K562 (cell line): ENCODE measurements around the gene DYNC1I1. TPM values are rescaled to one million over a fixed set of nuclear protein-coding genes. Genes with fewer than 3 reads are reported as not detected.

Source experiments
- ATAC-seq: fragments of 200-7000 bp; cut with Tn5 transposase; 3 replicates; pipeline ENCODE4 v1.9.1; 2020; ENCODE audit warnings: moderate library complexity
- BruUV-seq: library from RNA; stranded (reverse); fragments of 400-500 nt; replicated peaks from 2 replicates; lab custom pipeline; 2021; lab: Mats Ljungman, UMichigan
- CTCF ChIA-PET: fragments of 300-600 bp; formaldehyde crosslinking; extraction: SDS; loops from one replicate; lab custom pipeline; 2021; ENCODE audit warnings: low intra/inter-chr PET ratio; lab: Yijun Ruan, JAX
- POLR2A ChIA-PET: fragments of 300-600, 350-650 bp; sonication (Branson Sonifier 250); formaldehyde crosslinking; extraction: SDS; loops from one replicate; lab custom pipeline; 2021; ENCODE audit warnings: antibody characterized with exemption, inconsistent platforms; lab: Yijun Ruan, JAX
- DNase-seq, 4 experiments: peaks; one replicate each; pipeline versions ENCODE4 v3.0.0 to v3.0.0-alpha.2; 2011 to 2018; ENCODE audit warnings: low spot score in 3 of 4, mixed read lengths in 3 of 4; ENCODE audit errors: extremely low read depth in 1 of 4
- FAIRE-seq: peaks from 2 replicates; lab custom pipeline; 2011; peaks lifted over from hg19 to GRCh38; lab: Jason Lieb, UNC
- H2AFZ ChIP-seq: 2 replicates; pipeline ENCODE4 v1.6.0; 2011; ENCODE audit warnings: low read depth, low read length, control low read depth, inconsistent platforms
- H3K27ac ChIP-seq: fragments of 200-600 bp; 3 replicates; pipeline ENCODE4 v1.8.0; 2011; ENCODE audit warnings: low read depth, mild to moderate bottlenecking, control low read depth, inconsistent platforms, low read length, moderate library complexity, mixed read lengths; ENCODE audit errors: extremely low read depth
- H3K27me3 ChIP-seq, 2 experiments: fragments of 300-600 bp in 1 of 2; 2 replicates in 1 of 2; 3 replicates in 1 of 2; pipeline versions ENCODE4 v1.6.0 to v1.8.0; 2011; ENCODE audit warnings: inconsistent platforms in 2 of 2, low read length in 2 of 2, mild to moderate bottlenecking in 1 of 2, mixed read lengths in 1 of 2, moderate library complexity in 1 of 2; ENCODE audit not compliant: control insufficient read depth in 2 of 2, insufficient read depth in 2 of 2
- H3K36me3 ChIP-seq: fragments of 300-600 bp; 3 replicates; pipeline ENCODE4 v1.8.0; 2011; ENCODE audit warnings: mild to moderate bottlenecking, low read length, inconsistent platforms; ENCODE audit not compliant: control insufficient read depth, insufficient read depth
- H3K4me1 ChIP-seq, 2 experiments: fragments of 200-600 bp in 1 of 2; replicated peaks in 1 of 2; 2 replicates in 1 of 2; 3 replicates in 1 of 2; pipeline versions ENCODE4 v1.5.1 to v1.8.0; 2011; ENCODE audit warnings: inconsistent platforms in 2 of 2, low read length in 2 of 2, mild to moderate bottlenecking in 1 of 2, mixed read lengths in 1 of 2, moderate library complexity in 1 of 2; ENCODE audit not compliant: control insufficient read depth in 2 of 2, insufficient read depth in 2 of 2
- H3K4me2 ChIP-seq: 2 replicates; pipeline ENCODE4 v1.6.1; 2011; ENCODE audit warnings: low read length, control low read depth, inconsistent platforms, mixed read lengths; ENCODE audit not compliant: insufficient read depth
- H3K4me3 ChIP-seq: fragments of 200-600 bp; sonication (generic), shearing (Covaris generic); 2 replicates; pipeline ENCODE4 v1.5.1; 2016; ENCODE audit warnings: control low read depth, inconsistent platforms
- H3K79me2 ChIP-seq: fragments of 200-600 bp; 3 replicates; pipeline ENCODE4 v1.8.0; 2011; ENCODE audit warnings: low read length, inconsistent platforms; ENCODE audit not compliant: control insufficient read depth, insufficient read depth
- H3K9ac ChIP-seq, 2 experiments: 2 replicates each; pipeline versions ENCODE4 v1.6.0 to v1.6.1; 2011; ENCODE audit warnings: low read depth in 2 of 2, low read length in 2 of 2, control low read depth in 1 of 2, inconsistent platforms in 1 of 2, mild to moderate bottlenecking in 1 of 2, mixed read lengths in 1 of 2; ENCODE audit not compliant: insufficient read depth in 1 of 2
- H3K9me1 ChIP-seq: one replicate; pipeline ENCODE4 v1.6.0; 2011; ENCODE audit warnings: inconsistent platforms, mild to moderate bottlenecking, low read length, moderate library complexity; ENCODE audit not compliant: control insufficient read depth, insufficient read depth
- H3K9me3 ChIP-seq: replicated peaks from 2 replicates; pipeline ENCODE4 v1.5.1; 2011; ENCODE audit warnings: low read depth, low read length, inconsistent platforms; ENCODE audit not compliant: control insufficient read depth, insufficient read depth
- H4K20me1 ChIP-seq: replicated peaks from 2 replicates; pipeline ENCODE4 v1.6.1; 2011; ENCODE audit warnings: low read length, inconsistent platforms, mixed read lengths; ENCODE audit not compliant: control insufficient read depth, insufficient read depth
- DIDO1 ChIP-seq: fragments of 450-650 bp; IDR thresholded peaks from 2 replicates; pipeline ENCODE4 v1.6.1; 2016; ENCODE audit warnings: low read depth, missing biosample characterization, missing genetic modification characterization
- ELF1 ChIP-seq: fragments of 200-800 bp; sonication (Bioruptor generic); IDR thresholded peaks from 2 replicates; pipeline ENCODE4 v1.6.1; 2016; ENCODE audit warnings: missing genetic modification characterization, missing compliant biosample characterization
- KLF13 ChIP-seq: fragments of 450-650 bp; IDR thresholded peaks from 2 replicates; pipeline ENCODE4 v1.6.1; 2016; ENCODE audit warnings: missing genetic modification characterization, low read depth, mild to moderate bottlenecking, missing compliant biosample characterization, moderate library complexity, borderline replicate concordance
- POLR2AphosphoS5 ChIP-seq: IDR thresholded peaks from 2 replicates; pipeline ENCODE4 v1.6.1; 2011; ENCODE audit warnings: mild to moderate bottlenecking, low read depth, low read length, moderate library complexity; ENCODE audit not compliant: control insufficient read depth, insufficient read depth
- RNF2 ChIP-seq: sonication (generic); IDR thresholded peaks from 2 replicates; pipeline ENCODE4 v1.6.1; 2016
- SAP30 ChIP-seq: fragments of 200-600 bp; sonication (generic); IDR thresholded peaks from 2 replicates; pipeline ENCODE4 v1.6.1; 2012; ENCODE audit warnings: borderline replicate concordance, low read depth, mild to moderate bottlenecking, moderate library complexity, low read length, control low read depth, inconsistent platforms; ENCODE audit not compliant: insufficient read depth, poor library complexity, severe bottlenecking
- TEAD2 ChIP-seq: fragments of 450-650 bp; IDR thresholded peaks from 2 replicates; pipeline ENCODE4 v1.6.1; 2016; ENCODE audit warnings: missing genetic modification characterization, control low read depth, missing compliant biosample characterization
- ZNF212 ChIP-seq: fragments of 450-650 bp; formaldehyde crosslinking; IDR thresholded peaks from 2 replicates; pipeline ENCODE4 v1.4.0; 2020; ENCODE audit warnings: mild to moderate bottlenecking
- ZNF766 ChIP-seq: fragments of 200-800 bp; sonication (Bioruptor generic); conservative IDR thresholded peaks from 2 replicates; pipeline ENCODE4 v1.6.1; 2016; ENCODE audit warnings: missing genetic modification characterization, missing compliant biosample characterization
- WGBS: fragments of 100-300 bp; shearing (Covaris generic); methylation state at CpG from one replicate; pipeline ENCODE4 v1.1.6; 2016; ENCODE audit warnings: low coverage, mixed read lengths; ENCODE audit not compliant: insufficient coverage; ENCODE audit errors: missing lambda C conversion rate; 5-methylcytosine and 5-hydroxymethylcytosine counted together
- in situ Hi-C: fragments of 300-500 bp; cut with MboI; formaldehyde crosslinking; loops from 4 replicates; pipeline ENCODE4 v1.15.0; 2018; ENCODE audit warnings: inconsistent platforms, mixed read lengths
- intact Hi-C: fragments of 100-400 bp; cut with micrococcal nuclease; formaldehyde crosslinking; loops from 2 replicates; pipeline ENCODE4 v1.14.2; 2022
- polyA plus RNA-seq, 8 experiments: library from polyadenylated mRNA; depleted of rRNA in 4 of 8; stranded (reverse) in 5 of 8; unstranded in 3 of 8; fragments of >200 nt; fragmentation: Nextera tagmentation in 2 of 8; fragmentation: Illumina TruSeq in 1 of 8; extraction: Ambion mirVana in 2 of 8; extraction: Trizol in 1 of 8; gene quantifications; 2 replicates each; pipeline versions ENCODE4 v1.2.1 to v1.2.3, GENCODE V29; 2011 to 2014; ENCODE audit warnings: inconsistent platforms in 1 of 8, missing spikeins in 1 of 8
- total RNA-seq, 7 experiments: library from RNA; depleted of rRNA in 6 of 7; stranded (reverse); fragments of >200 nt in 6 of 7; fragmentation: Illumina TruSeq in 2 of 7; extraction: Trizol in 2 of 7; gene quantifications; 2 replicates each; pipeline versions ENCODE4 v1.2.1 to v1.2.3, GENCODE V29; 2011 to 2021; ENCODE audit warnings: low replicate concordance in 1 of 7
- TF ChIP-seq, protein P1 (sequence below): sonication (generic); formaldehyde crosslinking; IDR thresholded peaks from 2 replicates; pipeline ENCODE4 v1.8.0; 2022; ENCODE audit warnings: mild to moderate bottlenecking, low read depth, missing genetic modification reagents
- TF ChIP-seq, protein P2 (sequence below), 2 experiments: fragments of 450-650 bp; formaldehyde crosslinking in 1 of 2; IDR thresholded peaks; 2 replicates each; pipeline versions ENCODE4 v1.4.0 to v1.6.1; 2014 to 2020; ENCODE audit warnings: mild to moderate bottlenecking in 2 of 2, borderline replicate concordance in 1 of 2, low read depth in 1 of 2

The DYNC1I1 gene
- total and polyA plus RNA-seq, 9 of the 15 experiments (the other 6 are each of a cell fraction or from before 2014, with no cell fraction given): 0.22 to 1.5 (median 0.44) TPM

DNA sequence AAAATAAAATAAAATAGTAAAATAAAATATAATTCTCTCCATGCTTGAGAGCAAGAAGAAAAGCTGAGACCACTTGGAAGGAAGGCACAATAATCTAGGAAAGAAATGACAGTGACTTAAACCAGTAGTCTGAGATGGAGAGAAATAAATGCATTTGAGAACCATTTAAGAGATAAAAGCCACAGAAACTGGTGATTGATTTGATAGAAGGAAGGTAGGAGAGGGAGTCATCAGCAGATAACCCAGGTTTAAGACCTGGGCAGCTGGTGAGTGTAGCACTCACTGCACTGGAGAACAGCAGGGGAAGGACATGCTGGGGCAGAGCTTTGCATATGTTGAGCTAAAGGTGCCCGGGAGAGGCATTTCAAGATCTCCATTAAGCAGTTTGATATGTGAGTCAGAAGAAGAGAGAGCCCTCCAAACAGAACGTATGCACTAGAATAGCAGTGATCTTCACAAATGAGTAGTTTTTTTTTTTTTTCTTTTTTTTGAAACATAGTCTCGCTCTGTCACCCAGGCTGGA lies 268.0 kb downstream of the DYNC1I1 start:
- no peak overlapping the region for H3K9ac ChIP-seq
- POLR2A ChIA-PET: interaction anchor here (0.6 kb wide), 2 partner anchors 47 to 73 kb away, joined by 3 read pairs; no protein-coding TSS in a partner anchor
- H3K4me1 ChIP-seq: no peaks in the 10 kb centered on the region
- CTCF ChIA-PET: no interaction called here
- H3K27me3 ChIP-seq: peaks cover 3 to 4% of the 10 kb centered on the region in 2 experiments; a peak in 3 of 5 replicates
- FAIRE-seq: no peak
- no peak for ATAC-seq
- H3K9me1 ChIP-seq: no peaks in the 10 kb centered on the region
- no peaks in the 10 kb centered on the region for H3K9me3 ChIP-seq
- BruUV-seq: no TSS peak
- DNase-seq: no peak
- H3K36me3 ChIP-seq: no peaks in the 10 kb centered on the region
- intact Hi-C loops: no loop called here
- H2AFZ ChIP-seq: no peak overlapping the region
- no peak overlapping the region for H3K27ac ChIP-seq
- H3K4me2 ChIP-seq: no peak overlapping the region
- no peaks in the 10 kb centered on the region for H4K20me1 ChIP-seq
- 0% methylated on average over 3 of the region's 3 CpGs for WGBS
- in situ Hi-C loops: no loop called here
- no peaks in the 10 kb centered on the region for H3K79me2 ChIP-seq
- no peak overlapping the region for H3K4me3 ChIP-seq
- TF ChIP-seq RNF2: no peak
- no peak for TF ChIP-seq ZNF212 (CRISPR knock-in tag)
- TF ChIP-seq SAP30: no peak
- TF ChIP-seq ZNF766 (CRISPR knock-in tag): no peak
- no peak for TF ChIP-seq POLR2AphosphoS5
- TF ChIP-seq, protein P1, sequence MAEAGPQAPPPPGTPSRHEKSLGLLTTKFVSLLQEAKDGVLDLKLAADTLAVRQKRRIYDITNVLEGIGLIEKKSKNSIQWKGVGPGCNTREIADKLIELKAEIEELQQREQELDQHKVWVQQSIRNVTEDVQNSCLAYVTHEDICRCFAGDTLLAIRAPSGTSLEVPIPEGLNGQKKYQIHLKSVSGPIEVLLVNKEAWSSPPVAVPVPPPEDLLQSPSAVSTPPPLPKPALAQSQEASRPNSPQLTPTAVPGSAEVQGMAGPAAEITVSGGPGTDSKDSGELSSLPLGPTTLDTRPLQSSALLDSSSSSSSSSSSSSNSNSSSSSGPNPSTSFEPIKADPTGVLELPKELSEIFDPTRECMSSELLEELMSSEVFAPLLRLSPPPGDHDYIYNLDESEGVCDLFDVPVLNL: no peak
- TF ChIP-seq KLF13 (tag): no peak
- TF ChIP-seq DIDO1: no peak
- TF ChIP-seq TEAD2 (tag): no peak
- no peak for TF ChIP-seq ELF1 (tag)
- TF ChIP-seq, protein P2, sequence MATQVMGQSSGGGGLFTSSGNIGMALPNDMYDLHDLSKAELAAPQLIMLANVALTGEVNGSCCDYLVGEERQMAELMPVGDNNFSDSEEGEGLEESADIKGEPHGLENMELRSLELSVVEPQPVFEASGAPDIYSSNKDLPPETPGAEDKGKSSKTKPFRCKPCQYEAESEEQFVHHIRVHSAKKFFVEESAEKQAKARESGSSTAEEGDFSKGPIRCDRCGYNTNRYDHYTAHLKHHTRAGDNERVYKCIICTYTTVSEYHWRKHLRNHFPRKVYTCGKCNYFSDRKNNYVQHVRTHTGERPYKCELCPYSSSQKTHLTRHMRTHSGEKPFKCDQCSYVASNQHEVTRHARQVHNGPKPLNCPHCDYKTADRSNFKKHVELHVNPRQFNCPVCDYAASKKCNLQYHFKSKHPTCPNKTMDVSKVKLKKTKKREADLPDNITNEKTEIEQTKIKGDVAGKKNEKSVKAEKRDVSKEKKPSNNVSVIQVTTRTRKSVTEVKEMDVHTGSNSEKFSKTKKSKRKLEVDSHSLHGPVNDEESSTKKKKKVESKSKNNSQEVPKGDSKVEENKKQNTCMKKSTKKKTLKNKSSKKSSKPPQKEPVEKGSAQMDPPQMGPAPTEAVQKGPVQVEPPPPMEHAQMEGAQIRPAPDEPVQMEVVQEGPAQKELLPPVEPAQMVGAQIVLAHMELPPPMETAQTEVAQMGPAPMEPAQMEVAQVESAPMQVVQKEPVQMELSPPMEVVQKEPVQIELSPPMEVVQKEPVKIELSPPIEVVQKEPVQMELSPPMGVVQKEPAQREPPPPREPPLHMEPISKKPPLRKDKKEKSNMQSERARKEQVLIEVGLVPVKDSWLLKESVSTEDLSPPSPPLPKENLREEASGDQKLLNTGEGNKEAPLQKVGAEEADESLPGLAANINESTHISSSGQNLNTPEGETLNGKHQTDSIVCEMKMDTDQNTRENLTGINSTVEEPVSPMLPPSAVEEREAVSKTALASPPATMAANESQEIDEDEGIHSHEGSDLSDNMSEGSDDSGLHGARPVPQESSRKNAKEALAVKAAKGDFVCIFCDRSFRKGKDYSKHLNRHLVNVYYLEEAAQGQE (IDR thresholded peaks at IDR 0.05; ENCODE audit: borderline replicate concordance): no peak
- TF ChIP-seq, protein P2 (CRISPR knock-in tag; IDR thresholded peaks at IDR 0.05; ENCODE audit: low read depth): no peak
